ENCODE results near the gene C11orf86. TPM values are rescaled to one million over a fixed set of nuclear protein-coding genes. Genes with fewer than 3 reads are reported as not detected.

The C11orf86 gene
- total RNA-seq, 4 donors from 2014 or later: not detected

DNA sequence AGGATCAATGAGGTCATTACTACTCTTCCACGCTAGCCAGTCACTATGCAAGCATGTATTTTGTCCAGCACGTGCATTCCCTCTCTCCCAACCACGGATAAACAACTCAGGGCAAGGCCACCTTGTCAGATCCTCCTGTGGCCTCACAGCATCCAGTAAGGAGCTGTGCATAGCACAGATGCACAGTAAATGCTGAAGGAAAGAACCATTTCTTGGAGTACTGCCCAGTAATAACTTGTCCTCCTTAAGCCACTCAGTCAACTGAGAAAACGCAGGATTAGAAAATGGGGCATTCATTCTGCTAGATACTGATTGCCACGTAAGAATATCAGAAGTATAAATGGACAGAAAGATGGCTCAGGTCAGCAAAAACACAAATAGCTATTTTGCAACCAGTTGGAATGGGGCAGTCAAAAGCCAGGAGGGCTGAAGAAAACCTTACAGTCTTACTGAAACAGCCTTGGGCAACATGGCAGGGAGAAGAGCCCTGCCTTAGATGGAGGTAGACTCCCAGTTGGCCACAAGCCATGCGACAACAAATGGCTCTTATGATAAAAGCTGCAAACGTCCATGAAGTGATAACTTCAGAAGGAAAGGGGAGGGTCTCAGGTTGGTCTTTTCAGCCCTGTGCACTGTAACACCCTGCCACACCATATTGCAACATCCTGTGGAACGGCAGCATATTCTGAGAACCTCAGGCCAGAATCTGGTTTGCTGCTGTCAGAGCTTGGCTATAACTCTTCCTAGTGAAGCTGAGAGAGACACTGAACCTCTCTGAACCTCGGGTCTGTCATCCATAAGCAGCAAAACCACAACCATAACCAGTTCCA, 39.9 kb upstream of the C11orf86 start:
- no peak overlapping the region for H3K4me3 ChIP-seq
- 63% methylated on average over 9 of the region's 9 CpGs for WGBS
- no peak overlapping the region for H3K27ac ChIP-seq (replicated peaks in 1 of 4)
- H3K4me1 ChIP-seq: no peaks in the 10 kb centered on the region
- intact Hi-C loops (cut with DNase I): no loop called here
- DNase-seq (ENCODE audit: extremely low spot score): no peak
- no peaks in the 10 kb centered on the region for H3K27me3 ChIP-seq
- H3K36me3 ChIP-seq: no peaks in the 10 kb centered on the region
- no peaks in the 10 kb centered on the region for H3K9me3 ChIP-seq
- TF ChIP-seq, protein P1, sequence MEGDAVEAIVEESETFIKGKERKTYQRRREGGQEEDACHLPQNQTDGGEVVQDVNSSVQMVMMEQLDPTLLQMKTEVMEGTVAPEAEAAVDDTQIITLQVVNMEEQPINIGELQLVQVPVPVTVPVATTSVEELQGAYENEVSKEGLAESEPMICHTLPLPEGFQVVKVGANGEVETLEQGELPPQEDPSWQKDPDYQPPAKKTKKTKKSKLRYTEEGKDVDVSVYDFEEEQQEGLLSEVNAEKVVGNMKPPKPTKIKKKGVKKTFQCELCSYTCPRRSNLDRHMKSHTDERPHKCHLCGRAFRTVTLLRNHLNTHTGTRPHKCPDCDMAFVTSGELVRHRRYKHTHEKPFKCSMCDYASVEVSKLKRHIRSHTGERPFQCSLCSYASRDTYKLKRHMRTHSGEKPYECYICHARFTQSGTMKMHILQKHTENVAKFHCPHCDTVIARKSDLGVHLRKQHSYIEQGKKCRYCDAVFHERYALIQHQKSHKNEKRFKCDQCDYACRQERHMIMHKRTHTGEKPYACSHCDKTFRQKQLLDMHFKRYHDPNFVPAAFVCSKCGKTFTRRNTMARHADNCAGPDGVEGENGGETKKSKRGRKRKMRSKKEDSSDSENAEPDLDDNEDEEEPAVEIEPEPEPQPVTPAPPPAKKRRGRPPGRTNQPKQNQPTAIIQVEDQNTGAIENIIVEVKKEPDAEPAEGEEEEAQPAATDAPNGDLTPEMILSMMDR (IDR thresholded peaks at IDR 0.05): no peak
- TF ChIP-seq POLR2A (IDR thresholded peaks at IDR 0.05; ENCODE audit: low read depth): no peak
- no peak for TF ChIP-seq EP300 (IDR thresholded peaks at IDR 0.05)
- TF ChIP-seq POLR2AphosphoS5 (IDR thresholded peaks at IDR 0.05): no peak

GRCh38 chr11:66936311-66936711, 38.8 kb upstream of the C11orf86 start:
- no peaks in the 10 kb centered on the region for H3K9me3 ChIP-seq
- intact Hi-C loops (cut with DNase I): no loop called here
- no peak for DNase-seq (ENCODE audit: extremely low spot score)
- H3K4me3 ChIP-seq: no peak overlapping the region
- no peaks in the 10 kb centered on the region for H3K4me1 ChIP-seq
- 66% methylated on average over 2 of the region's 2 CpGs for WGBS
- no peaks in the 10 kb centered on the region for H3K36me3 ChIP-seq
- no peak for TF ChIP-seq POLR2AphosphoS5 (IDR thresholded peaks at IDR 0.05)
- no peak for TF ChIP-seq EP300 (IDR thresholded peaks at IDR 0.05)
- TF ChIP-seq, protein P1 (IDR thresholded peaks at IDR 0.05): no peak
- TF ChIP-seq POLR2A (IDR thresholded peaks at IDR 0.05; ENCODE audit: low read depth): no peak
- no peaks in the 10 kb centered on the region for H3K27me3 ChIP-seq
- no peak overlapping the region for H3K27ac ChIP-seq (replicated peaks in 1 of 4)

GRCh38 chr11:66937193-66937733, 37.8 kb upstream of the C11orf86 start:
- no peak overlapping the region for H3K4me3 ChIP-seq
- 88% methylated on average over 1 of the region's 1 CpG for WGBS
- TF ChIP-seq POLR2A (IDR thresholded peaks at IDR 0.05; ENCODE audit: low read depth): no peak
- TF ChIP-seq EP300 (IDR thresholded peaks at IDR 0.05): no peak
- no peak for TF ChIP-seq POLR2AphosphoS5 (IDR thresholded peaks at IDR 0.05)
- TF ChIP-seq, protein P1 (IDR thresholded peaks at IDR 0.05): no peak
- no peaks in the 10 kb centered on the region for H3K4me1 ChIP-seq
- no peaks in the 10 kb centered on the region for H3K27me3 ChIP-seq
- no peak overlapping the region for H3K27ac ChIP-seq (replicated peaks in 1 of 4)
- no peak for DNase-seq (ENCODE audit: extremely low spot score)
- H3K36me3 ChIP-seq: no peaks in the 10 kb centered on the region
- no peaks in the 10 kb centered on the region for H3K9me3 ChIP-seq
- intact Hi-C loops (cut with DNase I): no loop called here

- intact Hi-C loops (cut with DNase I): no loop called here
- WGBS: 86% methylated on average over 5 of the region's 5 CpGs
- H3K9me3 ChIP-seq: no peaks in the 10 kb centered on the region
- no peak for TF ChIP-seq POLR2AphosphoS5 (IDR thresholded peaks at IDR 0.05)
- TF ChIP-seq, protein P1 (IDR thresholded peaks at IDR 0.05): no peak
- TF ChIP-seq POLR2A (IDR thresholded peaks at IDR 0.05; ENCODE audit: low read depth): no peak
- no peak for TF ChIP-seq EP300 (IDR thresholded peaks at IDR 0.05)
- no peak overlapping the region for H3K27ac ChIP-seq (replicated peaks in 1 of 4)
- H3K4me3 ChIP-seq: no peak overlapping the region
- DNase-seq (ENCODE audit: extremely low spot score): no peak
- H3K36me3 ChIP-seq: no peaks in the 10 kb centered on the region
- no peaks in the 10 kb centered on the region for H3K4me1 ChIP-seq
- H3K27me3 ChIP-seq: no peaks in the 10 kb centered on the region
Measured at GRCh38 chr11:66938582-66939135, 36.4 kb upstream of the C11orf86 start.
